GM18870 (cell line): ENCODE data around the gene CRYBA2.

ENCODE experiments used
- ATAC-seq: cut with Tn5 transposase; IDR thresholded peaks from one replicate; pipeline ENCODE4 v1.9.1; 2021; ENCODE audit warnings: moderate library complexity; ENCODE audit not compliant: unreplicated experiment

Gene CRYBA2, protein sequence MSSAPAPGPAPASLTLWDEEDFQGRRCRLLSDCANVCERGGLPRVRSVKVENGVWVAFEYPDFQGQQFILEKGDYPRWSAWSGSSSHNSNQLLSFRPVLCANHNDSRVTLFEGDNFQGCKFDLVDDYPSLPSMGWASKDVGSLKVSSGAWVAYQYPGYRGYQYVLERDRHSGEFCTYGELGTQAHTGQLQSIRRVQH

DNA sequence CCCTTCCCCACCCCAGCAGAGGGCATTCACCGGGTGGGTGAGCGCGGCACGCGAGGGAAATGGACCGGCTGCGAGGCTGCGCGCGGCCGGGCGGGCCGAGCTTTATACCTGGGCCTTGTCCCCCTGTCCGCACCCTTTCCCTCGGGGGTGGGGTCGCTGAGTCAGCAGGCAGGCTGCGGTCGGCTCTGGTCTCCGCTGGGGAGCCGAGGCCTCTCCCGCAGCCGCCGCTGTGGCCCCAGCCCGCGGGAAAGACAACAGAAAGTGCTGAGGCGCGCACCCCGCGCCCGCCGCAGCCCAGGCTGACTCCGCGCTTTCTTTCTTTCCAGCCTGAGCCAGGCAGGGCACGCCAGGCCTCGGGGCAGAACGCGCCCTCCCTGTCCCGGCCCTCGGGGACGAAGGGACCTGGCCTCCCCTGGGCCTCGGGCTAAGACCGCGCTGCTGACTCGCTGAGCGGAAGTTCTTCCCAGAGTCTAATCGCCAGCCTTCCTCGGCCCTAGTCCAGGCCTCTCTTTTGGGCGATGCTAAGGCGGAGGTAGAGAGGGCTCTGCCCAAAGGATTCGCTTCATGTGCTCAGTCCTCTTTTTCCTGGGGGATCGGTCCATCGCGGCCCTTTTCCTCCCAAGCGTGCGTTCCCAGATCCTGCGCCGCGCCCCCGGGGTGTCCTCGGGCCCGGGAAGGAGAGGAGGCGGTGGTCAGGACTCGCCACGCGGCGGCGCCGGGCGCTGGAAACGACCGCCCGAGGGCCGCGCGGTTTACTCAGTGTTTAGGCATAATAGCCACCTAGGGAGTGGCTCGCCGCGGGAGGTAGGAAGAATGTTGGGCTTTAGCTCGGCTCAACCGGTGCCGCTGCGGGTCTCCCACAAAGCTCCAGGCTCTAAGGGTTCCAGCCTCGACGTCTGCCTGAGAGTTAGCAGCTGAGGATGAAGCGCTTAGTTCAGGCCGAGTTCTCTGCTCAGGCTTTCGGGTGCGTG, at the start of gene CRYBA2:
Gene CRYBA2 (minus strand): TSS at position 78 of the 971 bp plus-strand sequence. CDS start 246 bp downstream, outside the sequence.
- ATAC-seq = no peak

DNA sequence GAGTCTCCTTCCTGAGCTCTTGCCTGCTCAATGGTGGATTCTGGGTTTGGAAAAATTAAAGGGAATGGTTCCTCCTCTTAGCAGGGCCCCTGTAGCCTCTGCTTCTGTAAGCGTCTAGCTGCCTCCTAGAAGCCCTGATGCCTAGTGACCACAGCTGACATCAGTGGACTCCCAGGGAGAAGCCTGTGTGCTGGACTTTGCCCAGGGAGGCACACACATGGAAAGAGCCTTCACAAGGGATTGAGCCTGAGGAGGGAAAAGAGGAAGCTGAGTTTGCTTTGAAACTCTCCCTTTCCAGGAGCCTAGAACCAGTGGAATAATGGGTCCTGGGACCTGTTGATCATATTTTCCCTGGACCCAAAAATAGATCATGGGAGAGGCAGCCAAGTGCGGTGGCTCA, 49.5 kb upstream of the CRYBA2 start:
- ATAC-seq = no peak

DNA sequence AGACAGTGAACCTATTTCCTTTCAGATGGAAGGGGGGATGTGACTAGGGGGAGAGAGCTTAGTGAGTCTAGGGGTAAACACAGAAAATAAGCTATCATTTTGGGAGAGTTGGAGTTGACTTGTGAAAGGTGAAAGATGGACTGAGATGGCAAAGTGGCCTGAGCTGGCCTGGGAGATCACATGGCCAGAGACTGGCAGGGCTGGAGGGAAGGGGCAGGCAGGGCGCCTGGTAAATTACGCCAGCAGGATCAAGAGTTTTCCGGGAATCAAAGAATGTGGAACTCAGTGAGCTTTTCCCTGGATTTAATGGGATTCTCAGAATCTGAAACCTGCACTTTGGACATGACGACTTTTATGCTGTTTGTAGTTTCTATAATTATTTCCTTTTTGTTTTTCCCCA, 48.9 kb upstream of the CRYBA2 start:
- ATAC-seq = no peak

DNA sequence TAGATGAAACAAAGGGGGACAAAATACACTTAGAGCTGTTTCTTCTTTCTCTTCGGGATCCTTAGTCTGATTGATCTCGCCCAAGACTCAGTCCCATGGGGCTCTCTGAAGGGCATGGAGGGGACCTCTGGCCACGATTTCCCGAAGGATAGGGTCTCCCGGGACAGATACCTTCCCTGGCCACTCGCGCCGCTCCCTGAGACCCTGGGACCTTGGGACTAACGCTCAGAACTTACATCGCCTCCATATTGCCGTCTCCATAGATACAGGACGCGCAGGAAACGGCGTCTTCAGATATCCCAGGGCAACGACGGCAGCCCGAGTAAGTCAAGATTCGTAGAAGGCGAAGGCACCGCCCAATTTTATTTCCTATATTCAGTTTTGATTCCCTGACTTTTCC, 48.0 kb upstream of the CRYBA2 start, which contains the start of gene CFAP65:
Gene CFAP65 (minus strand): TSS at position 265 of the 400 bp plus-strand sequence. CDS start 2,468 bp downstream, outside the sequence.
- ATAC-seq = no peak

DNA sequence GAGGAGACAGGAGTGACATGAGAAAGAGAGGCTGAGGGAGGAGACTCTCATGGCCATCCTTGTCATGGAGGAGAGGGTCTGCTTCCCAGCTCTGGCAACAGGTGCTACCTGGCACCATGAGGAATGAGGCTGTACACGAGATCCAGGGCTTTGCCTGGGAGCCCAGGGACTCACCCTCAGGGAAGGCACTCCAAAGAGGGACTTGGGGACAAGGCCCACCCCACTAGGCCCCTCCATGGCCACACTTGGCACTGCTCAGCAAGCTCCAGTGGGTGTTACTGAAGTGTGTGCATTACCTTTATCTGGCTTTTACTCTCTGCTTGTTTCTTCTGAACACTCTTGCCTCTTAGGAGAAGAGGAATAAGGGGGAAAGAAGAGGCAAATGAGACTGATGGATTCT, 45.4 kb upstream of the CRYBA2 start:
- ATAC-seq = no peak

DNA sequence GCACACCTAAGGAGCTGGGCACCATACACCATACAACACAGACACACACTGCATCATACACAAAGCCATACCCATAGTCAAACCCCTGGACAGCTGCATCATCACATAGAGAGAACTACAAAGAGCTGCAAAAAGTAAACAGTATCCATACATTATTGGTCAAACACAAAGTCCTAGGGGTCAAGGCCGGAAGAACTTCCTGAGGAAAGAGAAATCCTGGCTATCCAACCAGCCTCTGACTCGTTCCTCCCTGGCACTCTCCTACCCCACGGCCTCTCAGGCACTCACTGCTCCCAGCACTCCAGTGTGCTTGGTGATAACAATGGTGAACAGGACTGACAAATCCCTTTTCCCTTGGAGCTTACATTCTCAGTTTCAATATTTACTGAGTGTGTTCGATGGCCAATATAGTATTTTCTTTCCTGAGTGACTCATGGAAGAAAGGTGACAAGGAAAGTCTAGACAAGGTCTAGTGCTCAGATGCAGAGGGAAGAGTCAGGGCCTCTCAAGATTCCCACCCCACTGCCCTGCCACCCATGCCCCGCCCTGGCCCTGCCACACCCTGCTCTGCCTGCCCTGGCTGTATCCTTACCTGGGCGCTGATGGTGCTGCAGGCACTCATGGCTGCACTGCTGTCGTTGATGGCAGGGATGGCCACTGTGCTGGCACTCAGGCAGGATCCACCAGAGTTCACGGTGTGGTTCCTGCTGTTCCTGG, 44.7 kb upstream of the CRYBA2 start:
- ATAC-seq = no peak

DNA sequence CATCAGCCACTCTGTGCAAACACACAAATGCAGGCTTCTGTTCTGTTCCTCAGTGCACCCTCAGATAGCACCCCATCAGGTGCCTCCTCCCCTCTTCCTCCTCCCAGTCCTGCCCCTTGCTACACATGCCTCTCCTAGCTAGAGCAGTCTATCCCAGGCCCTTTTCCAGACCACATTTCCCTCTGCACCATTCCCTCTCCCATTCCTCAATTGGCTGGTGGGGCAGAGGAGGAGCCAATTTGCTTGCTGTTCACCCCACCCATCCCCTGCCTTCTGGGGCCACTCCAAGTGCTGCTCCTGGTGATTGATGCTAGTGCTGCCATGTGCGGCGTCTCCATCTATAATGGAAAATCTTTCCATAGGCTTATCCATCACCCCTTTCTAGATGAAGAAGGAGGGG, 42.7 kb upstream of the CRYBA2 start:
- ATAC-seq = no peak

DNA sequence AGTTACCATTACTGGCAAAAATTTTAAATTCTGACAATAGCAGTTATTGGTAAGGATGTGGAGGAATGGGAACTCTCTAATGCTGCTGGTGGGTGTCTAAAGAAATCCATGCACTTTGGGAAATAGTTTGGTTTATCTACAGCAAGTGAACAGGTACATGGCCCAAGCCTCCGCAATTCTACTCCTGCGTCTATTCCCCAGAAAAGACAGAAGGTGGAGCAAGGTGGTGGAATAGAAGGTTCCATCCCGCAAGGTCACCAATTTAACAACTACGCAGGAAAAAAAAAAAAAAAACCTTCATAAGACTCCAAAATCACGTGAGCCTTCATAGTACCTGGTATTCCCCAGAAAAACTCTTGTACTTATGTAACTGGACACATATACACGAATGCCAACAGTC, 41.6 kb upstream of the CRYBA2 start:
- no peak for ATAC-seq

DNA sequence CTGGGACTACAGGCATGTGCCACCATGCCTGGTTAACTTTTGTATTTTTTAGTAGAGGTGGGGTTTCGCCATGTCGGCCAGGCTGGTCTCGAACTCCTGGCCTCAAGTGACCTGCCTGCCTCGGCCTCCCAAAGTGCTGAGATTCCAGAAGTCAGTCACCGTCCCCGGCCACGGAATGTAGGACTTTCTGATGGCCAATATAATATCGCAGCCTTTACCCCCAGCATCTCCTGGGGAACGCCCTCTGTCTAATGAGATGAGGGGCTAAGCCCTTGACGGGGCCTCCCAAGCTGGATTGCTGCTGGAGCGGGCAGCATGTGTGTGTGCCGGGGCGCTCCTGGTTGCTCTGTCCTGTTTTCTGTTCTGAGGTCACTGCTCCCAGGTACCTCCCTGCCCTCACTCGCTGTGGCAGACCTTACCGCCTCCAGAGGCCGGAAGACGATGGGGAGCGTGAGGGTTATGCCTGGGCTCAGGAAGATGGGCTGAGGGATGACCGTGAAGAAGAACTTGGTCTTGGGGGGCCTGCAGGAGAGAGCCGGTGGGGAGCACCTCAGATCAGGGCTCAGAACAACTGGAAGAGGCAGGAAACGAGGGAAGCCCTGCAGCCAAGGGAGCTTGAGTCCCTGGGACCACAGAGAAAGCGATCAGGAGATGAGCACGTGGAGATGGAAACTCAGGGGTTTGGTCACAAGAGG, 39.0 kb upstream of the CRYBA2 start:
- no peak for ATAC-seq

DNA sequence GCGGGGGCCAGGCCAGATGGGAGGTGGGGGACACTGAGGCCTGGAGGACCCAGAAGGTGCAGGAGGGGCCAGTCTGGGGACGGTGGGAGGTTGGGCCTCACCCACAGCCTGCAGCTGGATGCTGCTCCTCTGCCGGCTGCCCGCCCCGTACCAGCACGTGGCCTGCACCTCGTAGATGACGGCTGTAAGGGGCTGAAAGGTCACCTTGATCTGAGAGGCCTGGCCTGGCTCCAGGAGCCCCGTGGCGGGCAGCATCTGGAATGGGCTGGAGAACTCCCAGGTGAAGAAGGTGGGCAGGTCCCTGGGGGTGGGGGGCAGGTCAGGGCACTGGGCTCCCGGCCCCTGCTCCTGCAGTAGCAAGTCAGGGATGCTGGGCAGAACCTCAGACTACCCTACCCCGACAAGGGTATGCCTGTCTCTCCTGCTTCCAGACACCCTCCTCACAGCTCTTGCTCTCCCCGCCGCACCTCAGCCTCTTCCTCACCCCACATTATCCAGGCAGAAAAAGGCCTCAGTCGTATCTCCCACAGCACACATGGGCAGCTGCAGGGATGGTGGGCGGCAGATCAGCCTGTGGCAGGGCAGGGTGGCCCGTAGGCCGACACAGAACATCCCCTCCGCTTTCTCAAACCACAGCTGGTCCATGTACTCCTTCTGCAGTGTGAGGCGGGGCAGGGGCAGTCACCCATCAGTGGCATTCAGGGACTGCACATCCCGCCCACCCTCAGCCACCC, 38.0 kb upstream of the CRYBA2 start:
- ATAC-seq = no peak

DNA sequence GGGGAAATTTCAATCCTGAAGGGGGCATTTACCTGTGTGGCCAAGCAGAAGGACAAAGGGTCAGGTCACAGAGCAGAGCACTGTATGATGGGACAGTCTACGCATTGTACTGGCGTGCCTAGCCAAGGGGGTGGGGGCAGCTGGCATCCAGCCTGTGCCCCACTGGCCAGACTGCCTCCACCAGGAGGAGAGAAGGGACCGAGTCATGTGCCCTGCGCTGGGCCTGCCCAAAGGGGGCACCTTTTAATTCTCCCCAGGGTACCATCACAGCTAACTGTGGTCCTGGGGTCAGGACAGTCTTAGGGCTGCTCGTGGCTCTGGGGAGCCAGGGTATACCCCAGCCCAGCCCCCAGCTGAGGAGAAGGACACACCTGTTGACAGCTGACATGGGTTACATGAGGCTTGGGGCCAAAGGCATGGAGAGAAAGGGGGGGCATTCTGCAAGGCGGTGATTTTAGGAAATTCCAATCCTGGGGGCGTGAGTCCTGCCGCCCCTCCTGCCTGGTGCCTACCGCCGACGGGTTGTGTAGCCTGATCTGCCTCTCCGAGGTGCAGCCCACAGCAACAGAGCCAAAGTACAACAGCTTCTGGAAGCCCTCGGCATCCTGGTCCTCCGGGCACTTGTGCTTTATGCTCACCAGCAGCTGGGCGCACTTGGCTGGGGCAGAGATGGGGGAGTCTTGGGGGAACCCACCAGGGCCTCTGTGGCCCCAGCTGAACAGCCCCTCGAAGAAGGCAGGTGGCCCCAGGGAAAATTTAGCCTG, 37.1 kb upstream of the CRYBA2 start:
- no peak for ATAC-seq

DNA sequence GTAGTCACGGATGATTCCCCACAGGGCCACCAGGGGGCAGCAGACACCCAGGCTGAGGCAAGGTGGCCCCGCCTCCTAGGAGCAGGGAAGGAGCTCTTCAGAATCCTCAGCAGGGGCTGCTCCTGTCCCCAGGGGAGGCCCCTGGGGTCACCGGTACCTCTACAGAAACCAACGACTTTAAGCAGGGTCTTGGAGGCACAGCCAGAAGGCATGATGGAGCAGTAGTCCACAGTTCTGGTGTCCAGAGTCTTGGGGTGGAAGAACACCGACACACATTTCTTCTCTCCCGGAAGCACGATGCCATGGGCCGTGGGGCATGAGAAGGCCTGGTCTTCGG, 36.6 kb upstream of the CRYBA2 start:
- ATAC-seq = peak; percentile 64

DNA sequence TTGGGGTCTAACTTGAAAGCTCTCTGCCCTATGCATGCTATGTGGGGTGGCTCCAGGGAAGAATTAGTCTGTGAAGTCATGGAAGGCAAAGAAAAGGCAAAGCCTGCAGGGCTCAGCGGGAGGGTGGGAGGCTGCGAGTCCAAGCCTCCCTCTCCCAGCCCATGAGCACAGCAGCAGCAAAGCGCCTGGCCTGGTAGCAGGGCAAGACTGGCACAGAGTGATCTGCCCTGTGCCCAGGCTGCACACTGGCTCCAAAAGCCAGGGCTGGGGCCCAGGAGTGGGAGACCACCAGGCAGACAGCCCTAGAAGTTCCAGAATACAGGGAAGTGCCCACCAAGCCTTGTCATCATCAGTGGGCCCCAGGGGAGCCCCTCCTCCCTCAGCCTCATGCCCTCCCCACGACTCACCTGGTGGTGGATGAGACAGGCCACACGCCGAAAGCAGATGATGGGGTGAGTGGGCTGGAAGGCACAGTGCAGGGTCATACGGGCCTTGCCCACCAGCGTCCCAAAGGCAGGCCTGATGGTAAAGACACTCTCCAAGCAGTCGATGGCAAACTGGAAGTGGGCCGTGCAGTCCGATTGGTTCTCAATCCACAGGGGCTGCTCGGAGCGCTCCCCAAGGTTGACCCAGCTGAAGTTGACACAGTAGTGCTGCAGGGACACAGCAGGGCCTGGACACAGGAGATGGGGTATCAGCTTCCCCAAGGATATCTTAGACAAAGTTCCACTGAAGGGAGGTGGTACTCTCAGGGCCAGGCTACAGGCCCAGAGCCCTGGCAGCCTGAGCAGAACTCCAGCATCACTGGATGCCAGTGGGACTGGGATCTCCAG, 36.0 kb upstream of the CRYBA2 start:
- no peak for ATAC-seq

DNA sequence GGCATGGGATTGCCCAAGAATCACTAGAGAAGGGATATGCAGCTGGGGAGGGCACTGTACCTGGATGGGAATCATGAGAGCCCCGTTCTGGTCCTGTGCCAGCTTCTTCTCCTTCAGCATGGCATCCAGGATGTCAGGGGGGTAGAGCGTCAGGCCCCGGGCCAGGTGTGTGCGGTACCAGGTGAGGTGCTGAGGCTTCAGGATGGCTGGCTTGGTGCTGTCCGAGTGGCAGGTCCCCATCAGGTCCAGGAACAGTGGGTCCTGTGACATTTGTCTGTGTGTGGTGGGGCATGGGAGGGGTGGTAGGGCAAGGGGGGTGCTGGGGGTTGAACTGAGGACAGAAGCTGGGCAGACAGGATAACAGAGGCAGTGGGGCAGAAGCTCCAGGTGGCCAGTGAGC, 34.9 kb upstream of the CRYBA2 start:
- ATAC-seq = no peak

DNA sequence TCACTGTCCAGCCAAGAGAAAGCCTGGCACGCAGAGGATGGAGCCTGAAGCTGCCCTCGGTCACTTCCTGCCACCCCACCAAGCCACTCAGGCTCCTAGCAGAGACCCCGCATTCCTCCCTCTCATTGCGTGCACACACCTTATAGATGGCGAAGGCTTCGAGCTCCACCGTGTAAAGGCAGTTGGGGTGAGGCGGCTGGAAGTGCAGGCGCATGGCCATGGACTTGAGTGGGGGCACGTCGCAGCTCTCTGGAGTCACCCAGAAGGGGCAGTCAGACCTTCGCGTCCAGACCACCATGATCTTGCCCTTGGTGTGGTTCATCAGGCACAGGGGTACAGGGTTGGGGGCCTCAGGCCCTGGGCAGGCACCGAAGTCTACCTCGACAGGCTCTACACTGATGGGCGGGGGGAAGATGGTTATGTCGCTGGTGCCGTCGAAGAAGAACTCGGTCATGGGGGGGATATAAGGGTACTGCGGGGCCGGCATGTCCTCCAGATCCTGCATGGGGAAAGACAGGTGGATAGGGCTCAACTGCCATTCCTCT, 34.4 kb upstream of the CRYBA2 start:
- ATAC-seq = no peak

DNA sequence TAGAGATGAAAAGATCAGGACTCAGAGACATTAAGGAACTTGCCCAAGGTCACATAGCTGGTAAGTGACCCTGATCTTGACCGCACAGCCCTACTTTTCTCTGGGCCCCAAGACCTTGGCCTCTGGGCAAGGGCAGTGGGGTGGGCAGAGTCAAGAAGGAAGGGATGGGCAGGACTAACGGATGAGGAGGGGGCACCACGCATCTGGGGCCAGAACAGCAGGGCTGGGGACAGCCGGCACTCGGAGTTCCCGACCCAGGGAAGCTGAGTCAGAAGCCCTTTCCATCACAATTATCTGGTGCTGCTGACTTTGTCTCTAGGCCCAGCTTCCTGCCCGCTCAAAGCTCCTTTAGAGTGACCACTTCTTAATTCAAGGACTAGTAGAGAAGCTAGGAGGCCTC, 33.7 kb upstream of the CRYBA2 start:
- no peak for ATAC-seq

DNA sequence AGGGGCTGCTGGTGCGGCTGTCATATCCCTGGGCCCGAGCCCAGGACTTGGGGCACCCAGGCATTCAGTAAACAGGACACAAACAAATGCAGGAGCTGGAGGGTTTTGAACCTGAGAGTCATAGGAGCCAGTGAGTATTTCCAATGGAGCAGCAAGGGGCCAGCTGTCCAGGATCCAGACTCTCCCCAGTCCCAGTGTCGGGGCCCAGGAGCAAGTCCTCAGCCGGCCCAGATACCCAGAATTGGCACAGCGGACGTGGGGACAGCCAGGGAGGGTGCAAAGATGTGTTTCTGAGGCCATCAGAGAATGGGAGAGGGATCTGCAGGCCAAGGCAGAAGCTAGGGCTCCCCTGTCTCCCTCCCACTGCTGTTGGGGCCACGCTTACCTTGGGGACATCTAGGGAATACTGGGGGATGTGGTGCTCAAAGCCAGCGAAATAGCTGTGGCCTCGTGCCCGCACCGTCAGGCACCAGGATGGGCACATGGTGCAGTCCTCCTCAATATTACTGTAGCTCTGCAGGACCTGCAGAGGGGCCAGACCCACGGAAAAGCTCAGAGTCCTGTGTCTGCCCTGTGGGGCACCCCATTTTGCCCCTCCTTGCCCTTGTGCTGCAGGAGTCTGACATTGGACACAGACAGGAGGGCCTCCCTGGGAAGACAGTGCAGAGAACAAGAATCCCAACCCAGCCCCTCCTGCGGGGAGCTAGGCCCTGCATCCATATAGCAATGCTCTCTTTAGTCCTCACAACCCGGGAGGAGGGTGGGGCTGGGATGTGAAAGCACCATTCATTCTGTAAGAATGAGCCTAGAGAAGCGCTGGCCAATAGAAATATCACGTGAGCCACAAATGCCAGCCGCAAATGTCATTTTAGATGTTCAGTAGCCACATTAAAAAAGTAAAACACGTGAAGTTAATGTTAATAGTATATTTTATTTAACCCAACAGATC, 32.7 kb upstream of the CRYBA2 start:
- no peak for ATAC-seq
